Stimulated activated CD4-positive, alpha-beta T cell treated with anti-CD3 and anti-CD28 coated beads, Interleukin-2, amount 100 ng/mL, for 48 hours (primary cell): ENCODE measurements around the gene RSRP1.
"Not testable (repeated sequence)": the region's sequence is repeated elsewhere in the genome, so short reads cannot be mapped to it uniquely, and the experiment has no call there.

ENCODE experiments used
- DNase-seq, 2 donors: peaks; one replicate each; pipeline ENCODE4 v3.0.0-alpha.2; 2020

RSRP1 gene, protein sequence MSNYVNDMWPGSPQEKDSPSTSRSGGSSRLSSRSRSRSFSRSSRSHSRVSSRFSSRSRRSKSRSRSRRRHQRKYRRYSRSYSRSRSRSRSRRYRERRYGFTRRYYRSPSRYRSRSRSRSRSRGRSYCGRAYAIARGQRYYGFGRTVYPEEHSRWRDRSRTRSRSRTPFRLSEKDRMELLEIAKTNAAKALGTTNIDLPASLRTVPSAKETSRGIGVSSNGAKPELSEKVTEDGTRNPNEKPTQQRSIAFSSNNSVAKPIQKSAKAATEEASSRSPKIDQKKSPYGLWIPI

DNA sequence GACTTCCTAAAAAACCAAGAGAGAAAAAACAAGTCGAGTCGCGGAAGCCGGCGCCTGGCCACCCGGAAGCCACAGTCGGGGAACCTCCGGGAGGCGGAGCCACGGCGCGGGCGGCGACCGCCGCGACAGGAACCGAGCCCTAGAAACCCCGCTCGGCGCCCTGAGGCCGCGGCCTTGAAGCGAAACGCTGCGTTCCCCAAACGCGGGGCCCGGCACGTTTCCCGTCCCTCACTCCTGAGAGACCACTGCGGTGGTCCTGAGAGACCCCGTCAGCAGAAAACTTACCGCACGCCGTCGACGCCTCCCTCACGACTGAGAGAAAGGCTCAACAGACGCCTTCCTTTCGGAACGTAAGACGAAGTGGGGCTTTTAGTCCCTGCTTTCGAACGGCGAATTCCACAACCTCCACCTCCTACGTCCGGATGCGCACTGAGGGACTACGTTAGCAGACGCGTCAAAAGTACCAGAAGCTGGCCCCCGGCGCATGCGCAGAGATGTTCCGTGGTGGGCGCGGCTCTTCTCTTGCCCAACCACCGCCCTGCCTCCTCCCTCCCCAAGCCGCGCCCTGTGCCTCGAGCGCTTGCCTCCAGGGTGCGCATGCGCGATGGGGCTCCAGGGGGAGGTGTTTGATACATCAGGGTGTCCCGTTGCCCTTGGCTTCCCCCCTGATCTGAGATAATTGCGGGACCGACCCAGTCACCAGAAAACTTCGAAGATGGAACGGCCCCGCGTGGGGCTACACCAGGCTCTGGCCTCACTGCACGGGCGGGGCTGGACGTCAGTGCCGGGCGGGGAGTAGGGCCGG, at the start of gene RSRP1:
RSRP1 (minus strand) TSS at position 431 of the 805 bp plus-strand sequence. CDS start 491 bp downstream, outside the sequence.
- peak; percentile 99 to 100 for DNase-seq

- DNase-seq = not testable (repeated sequence)
Measured at GRCh38 chr1:25296501-25296900, 49.2 kb upstream of the RSRP1 start.

- DNase-seq = not testable (repeated sequence)
Measured at GRCh38 chr1:25294889-25295826, 47.9 kb upstream of the RSRP1 start.

- not testable (repeated sequence) for DNase-seq
Measured at GRCh38 chr1:25293426-25293825, 46.2 kb upstream of the RSRP1 start.

GRCh38 chr1:25290043-25290442, 42.8 kb upstream of the RSRP1 start:
- peak in 1 of 2 donors; percentile 10 for DNase-seq

- not testable (repeated sequence) for DNase-seq
Measured at GRCh38 chr1:25288573-25289101, 41.4 kb upstream of the RSRP1 start.

- not testable (repeated sequence) for DNase-seq
Measured at GRCh38 chr1:25287164-25287563, 39.9 kb upstream of the RSRP1 start.

GRCh38 chr1:25285862-25286261, 38.6 kb upstream of the RSRP1 start:
- not testable (repeated sequence) for DNase-seq

GRCh38 chr1:25279693-25280111, 32.4 kb upstream of the RSRP1 start:
- not testable (repeated sequence) for DNase-seq

DNA sequence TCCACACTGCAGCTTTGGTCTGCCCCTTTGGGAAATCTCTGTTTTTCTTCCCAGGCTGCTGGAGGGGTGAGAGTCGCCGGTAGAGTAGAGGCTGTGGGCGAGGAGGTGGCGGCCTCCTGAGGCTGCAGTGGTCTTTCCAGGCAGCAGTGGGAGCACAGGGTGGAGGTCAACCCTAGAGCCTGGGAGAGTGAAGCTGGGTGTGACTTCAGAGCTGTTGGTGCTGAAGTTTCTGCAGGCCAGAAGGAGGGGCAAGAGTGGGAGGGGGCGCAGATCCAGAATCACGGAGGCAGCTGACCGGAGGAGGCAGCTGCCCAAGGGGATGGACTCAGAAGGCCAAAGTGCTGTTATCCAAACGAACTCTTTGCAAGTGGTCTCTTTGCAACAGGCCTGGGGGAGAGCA, 31.5 kb upstream of the RSRP1 start:
- not testable (repeated sequence) for DNase-seq

GRCh38 chr1:25278358-25278757, 31.1 kb upstream of the RSRP1 start:
- not testable (repeated sequence) for DNase-seq

DNA sequence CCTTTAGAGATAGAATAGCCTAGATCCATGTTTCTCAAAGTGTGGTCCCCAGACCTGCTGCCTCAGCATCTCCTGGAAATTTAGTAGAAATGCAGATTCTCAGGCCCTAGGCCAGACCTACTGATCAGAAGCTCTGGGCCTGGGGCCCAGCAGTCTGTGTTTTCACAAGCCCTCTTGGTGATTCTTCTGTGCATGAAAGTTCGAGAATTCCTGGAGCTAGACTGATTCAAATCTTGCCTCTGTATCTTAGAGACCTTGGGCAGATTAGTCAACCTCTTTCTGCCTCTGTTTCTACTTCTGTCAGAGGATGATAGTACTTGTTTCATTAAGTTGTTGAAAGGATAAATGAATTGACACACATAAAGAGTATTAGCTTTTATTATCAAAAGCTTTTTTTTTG, 30.0 kb upstream of the RSRP1 start:
- not testable (repeated sequence) for DNase-seq

DNA sequence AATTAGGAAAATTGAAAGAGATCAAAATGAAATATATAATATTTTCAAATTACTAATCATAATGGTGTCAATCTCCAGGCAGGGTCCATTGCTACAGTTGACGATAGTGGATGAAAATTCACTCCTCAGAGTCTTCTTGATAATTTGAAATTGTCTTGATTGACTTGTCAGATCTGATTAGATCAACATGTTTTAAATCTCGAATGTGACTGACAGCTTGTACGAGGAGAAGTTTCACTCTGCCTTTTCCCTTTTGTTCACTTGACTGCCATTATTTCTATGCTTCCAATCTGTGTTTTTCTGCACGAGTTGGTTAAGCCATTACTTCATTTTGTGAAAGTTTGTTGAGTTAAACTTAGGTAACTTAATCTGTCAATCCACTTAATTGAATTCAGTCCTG, 28.4 kb upstream of the RSRP1 start:
- not testable (repeated sequence) for DNase-seq

DNA sequence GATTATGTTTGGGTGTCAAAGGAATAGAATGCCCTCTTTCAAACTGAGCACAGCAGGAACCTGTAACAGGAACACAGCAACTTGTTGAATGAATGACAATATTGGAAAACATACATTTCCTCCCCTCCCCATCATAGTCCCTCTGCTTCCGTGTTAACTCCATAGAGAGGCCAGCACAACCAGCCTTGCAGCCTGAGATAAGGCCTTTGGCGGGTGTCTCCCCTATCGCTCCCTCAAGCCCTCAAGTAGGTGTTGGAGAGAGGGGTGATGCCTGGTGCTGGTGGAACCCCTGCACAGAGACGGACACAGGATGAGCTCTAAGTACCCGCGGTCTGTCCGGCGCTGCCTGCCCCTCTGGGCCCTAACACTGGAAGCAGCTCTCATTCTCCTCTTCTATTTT, 25.0 kb upstream of the RSRP1 start, which contains the start of gene RHD:
RHD (plus strand) TSS at position 272 of the 400 bp plus-strand sequence; CDS start at position 311, 39 bp downstream.
- not testable (repeated sequence) for DNase-seq

DNA sequence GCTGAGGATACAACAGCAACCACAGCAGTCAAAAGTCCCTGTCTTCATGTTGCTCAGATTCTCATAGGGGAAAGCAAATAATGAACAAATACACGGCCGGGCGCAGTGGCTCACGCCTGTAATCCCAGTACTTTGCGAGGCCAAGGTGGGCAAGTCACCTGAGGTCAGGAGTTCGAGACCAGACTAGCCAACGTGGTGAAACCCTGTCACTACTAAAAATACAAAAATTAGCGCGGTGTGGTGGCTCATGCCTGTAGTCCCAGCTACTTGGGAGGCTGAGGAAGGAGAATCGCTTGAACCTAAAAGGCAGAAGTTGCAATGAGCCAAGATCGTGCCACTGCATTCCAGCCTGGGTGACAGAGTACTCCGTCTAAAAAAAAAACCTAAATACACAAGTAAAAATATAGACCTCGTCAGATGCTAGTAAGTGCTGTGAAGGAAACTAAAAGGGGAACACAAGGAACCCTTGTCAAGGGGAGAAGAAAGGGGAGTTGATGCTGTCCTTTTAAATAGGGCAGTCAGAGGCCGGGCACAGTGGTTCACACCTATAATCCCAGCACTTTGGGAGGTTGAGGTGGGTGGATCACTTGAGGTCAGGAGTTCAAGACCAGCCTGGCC, 21.0 kb upstream of the RSRP1 start:
- not testable (repeated sequence) for DNase-seq

DNA sequence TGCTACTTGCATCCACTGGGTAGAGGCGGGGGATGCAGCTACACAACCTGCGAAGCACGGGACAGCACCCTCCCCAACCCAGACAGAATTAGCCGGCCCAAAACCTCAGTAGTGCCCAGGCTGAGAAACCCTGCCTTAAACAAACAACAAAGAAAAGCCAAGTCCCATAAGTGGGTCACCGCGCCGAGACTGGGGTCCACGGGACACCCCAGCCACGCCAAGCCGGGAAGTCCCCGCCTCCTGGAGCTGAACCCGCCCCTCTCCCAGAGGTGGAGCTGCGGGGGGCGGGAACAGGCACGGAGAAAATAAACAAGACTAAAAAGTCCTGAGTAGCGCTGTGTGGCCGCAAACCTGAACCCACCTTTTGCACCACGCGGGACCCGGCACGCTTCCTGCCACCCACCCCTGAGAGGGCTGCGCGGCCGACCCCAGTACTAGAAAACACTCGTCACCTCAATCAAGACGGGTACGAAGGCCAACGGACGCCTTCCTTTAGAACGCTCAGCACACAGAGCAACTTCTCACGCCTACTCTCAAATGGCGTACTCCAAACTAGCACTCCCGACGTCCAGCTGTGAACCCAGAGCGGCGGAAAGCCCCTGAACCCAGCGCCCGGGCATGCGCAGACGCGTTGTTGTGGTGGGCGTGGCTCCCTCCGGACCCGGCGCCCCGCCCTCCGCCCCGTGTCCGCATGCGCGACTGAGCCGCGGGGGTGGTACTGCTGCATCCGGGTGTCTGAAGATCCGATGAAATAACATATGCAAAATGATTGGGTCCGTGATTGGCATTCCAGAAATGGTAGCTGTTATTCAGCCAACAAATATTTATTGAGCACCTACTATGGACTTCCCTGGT, 20.3 kb upstream of the RSRP1 start:
- peak; percentile 68 to 92 for DNase-seq

DNA sequence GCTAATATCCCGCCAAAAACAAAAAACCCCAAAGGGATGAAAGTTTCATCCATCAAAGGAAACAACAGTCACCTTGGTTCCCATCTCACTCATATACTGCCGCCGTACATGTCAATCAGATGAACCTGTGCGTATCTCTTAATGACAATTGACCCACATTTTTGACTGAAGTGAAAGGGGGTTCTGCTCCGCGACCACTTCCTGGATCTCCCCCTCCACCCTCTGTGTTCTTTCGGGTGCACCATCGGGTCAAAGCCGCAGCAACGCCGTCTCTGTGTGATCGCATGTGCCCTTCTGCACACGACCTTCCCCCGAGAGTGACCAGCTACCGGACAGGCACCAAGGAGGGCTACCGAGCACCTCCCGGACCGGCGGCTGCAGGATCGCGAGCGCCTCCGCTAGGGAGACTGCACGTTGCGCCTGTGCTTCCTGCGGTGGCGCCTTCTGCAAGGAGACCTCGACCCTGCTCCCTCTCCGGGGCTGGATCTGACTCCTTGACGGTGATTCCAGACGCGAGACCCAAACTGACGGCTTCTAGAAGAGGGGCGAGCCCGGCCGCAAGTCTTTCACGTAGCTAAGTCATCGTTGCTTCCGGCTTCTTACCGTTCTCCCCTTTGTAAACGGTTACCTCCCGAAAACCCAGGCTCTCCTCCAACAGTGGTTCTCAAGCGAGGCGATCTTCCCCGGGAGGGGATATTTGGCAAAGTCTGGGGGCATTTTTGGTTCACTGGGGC, 19.5 kb upstream of the RSRP1 start:
- DNase-seq = not testable (repeated sequence)

GRCh38 chr1:25260336-25260735, 13.1 kb upstream of the RSRP1 start:
- DNase-seq = not testable (repeated sequence)

GRCh38 chr1:25259813-25260212, 12.6 kb upstream of the RSRP1 start:
- not testable (repeated sequence) for DNase-seq

GRCh38 chr1:25257196-25257595, 9.9 kb upstream of the RSRP1 start:
- DNase-seq = no peak
